ENCODE measurements around the gene CATSPERZ.

CATSPERZ gene

DNA sequence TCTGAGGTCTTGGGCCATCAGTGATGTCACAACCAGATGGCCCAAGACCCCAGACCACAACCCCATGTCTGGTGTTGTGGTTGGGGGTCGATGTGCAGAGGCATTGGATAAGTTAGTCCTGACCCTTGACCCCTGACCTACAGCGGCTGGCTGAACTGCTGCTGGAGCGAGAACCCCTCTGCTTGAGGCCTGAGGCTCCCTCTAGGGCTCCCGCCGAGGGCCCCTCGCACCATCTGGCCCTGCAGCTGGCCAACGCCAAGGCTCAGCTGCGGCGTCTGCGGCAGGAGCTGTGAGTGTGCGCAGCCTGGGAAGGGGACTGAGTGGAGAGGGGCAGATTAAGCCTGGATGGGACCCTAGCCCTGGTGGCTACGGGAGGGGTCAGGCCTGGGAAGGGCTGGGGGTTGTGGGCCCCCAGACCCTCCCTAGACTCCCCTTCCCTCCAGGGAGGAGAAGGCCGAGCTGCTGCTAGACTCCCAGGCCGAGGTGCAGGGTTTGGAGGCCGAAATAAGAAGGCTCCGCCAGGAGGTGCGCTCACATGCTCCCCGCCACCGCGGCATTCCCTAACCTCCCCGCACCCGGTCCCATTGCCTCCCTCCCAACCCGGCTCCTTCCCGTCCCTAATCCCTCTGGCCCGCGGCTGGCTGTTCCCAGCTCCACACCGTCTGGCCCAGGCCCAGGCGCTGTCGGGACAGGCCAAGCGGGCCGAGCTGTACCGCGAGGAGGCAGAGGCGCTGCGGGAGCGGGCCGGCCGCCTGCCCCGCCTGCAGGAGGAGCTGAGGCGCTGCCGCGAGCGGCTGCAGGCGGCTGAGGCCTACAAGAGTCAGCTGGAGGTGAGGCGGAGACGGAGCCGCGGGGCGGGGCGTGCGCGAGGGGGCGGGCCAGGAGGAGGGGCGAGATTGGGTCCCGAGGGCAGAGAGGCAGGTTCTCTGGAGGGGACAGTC lies 42.0 kb downstream of the CATSPERZ start:
- DNase-seq (ENCODE audit: low read depth in 3 of 3): peak; percentile 79 to 90 (median 90)

DNA sequence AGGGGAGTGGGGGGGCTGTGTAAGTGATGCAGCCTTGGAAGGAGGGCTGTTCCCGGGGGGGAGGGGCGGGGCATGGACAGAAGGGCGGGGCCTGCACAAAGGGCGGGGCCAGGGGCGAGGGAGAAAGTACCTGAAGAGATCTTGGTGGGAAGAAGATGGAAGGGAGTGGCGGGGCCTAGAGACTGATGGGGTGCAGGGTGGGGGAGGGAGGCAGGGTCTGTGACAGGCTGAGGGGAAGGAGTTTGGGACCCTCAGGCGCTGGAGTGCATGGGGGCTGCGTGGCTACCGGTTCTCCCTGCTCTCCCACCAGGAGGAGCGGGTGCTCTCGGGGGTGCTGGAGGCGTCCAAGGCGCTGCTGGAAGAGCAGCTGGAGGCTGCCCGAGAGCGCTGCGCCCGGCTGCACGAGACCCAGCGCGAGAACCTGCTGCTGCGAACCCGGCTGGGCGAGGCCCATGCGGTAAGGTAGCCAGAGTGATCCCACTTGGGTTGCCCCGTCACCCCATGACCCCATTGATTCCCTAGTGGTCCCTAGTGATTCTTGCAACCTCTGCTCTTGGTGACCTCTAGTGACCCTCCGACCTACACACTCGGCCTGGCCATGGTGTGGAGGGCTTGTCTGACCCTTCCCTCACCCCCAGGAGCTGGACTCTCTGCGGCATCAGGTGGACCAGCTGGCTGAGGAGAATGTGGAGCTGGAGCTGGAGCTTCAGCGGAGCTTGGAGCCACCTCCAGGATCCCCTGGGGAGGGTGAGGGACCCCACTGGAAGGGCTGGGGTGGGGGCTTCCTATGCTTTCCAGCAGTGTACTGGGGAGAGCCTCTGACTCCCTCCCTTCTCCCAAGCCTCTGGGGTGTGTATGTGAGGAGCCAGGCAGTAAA lies 42.9 kb downstream of the CATSPERZ start:
- no peak for DNase-seq (ENCODE audit: low read depth in 3 of 3)

DNA sequence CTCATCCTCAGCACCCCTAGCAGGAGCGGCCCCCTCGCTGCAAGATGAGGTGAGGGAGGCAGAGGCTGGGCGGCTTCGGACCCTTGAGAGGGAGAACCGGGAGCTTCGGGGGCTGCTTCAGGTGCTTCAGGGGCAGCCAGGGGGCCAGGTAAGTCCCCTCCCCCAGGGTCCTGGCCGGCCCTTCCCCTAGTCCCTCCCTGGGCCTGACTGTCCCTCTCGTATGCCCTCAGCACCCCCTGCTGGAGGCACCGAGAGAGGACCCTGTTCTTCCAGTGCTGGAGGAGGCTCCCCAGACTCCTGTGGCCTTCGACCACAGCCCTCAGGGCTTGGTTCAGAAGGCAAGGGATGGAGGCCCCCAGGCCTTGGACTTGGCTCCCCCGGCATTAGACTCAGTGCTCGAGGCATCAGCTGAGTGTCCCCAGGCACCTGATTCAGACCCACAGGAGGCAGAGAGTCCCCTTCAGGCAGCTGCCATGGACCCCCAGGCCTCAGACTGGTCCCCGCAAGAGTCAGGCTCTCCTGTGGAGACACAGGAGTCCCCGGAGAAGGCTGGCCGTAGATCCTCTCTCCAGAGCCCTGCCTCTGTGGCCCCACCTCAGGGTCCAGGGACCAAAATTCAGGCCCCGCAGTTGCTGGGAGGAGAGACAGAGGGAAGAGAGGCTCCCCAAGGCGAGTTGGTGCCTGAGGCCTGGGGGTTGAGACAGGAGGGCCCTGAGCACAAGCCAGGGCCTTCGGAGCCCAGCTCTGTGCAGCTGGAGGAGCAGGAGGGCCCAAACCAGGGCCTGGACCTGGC lies 43.8 kb downstream of the CATSPERZ start:
- DNase-seq (ENCODE audit: low read depth in 3 of 3): no peak

DNA sequence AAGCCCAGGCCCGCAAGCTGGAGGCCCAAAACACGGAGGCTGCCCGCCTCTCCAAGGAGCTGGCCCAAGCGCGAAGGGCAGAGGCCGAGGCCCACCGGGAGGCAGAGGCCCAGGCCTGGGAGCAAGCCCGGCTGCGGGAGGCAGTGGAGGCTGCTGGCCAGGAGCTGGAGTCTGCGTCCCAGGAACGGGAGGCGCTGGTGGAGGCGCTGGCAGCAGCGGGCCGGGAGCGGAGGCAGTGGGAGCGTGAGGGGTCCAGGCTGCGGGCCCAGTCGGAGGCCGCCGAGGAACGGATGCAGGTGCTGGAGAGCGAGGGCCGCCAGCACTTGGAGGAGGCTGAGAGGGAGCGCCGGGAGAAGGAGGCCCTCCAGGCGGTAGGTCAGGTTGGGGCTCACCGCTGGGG lies 44.6 kb downstream of the CATSPERZ start:
- no peak for DNase-seq (ENCODE audit: low read depth in 3 of 3)

DNA sequence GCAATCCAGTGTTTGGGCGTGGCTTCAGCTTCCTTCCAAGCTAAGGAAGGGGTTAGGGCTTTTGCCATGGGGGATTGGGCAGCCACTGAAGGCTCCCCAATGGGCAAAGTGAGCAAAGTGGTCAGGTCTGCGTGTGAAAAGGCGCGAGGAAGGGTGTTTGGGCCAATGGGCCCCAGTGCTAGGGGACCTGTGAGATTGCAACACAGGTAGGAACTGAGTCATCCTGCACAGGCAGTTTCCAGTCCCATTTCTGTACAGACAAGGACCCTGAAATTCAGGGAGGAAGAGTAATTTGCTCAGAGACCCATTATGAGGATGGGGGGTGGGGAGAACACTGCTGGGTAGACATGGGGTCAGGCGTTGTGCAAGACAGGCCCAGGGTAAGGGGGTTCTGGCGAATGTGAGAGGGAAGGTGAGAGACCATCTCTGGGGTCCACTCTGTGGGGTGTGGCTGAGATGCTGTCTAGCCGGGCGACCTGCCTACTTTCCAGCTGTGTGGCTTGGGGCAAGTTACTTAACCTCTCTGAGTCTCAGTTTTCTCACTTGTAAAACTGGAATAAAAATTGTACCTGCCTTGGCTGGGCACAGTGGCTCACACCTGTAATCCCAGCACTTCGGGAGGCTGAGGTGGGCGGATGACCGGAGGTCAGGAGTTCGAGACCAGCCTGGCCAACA lies 47.2 kb downstream of the CATSPERZ start:
- no peak for DNase-seq (ENCODE audit: low read depth in 3 of 3)

DNA sequence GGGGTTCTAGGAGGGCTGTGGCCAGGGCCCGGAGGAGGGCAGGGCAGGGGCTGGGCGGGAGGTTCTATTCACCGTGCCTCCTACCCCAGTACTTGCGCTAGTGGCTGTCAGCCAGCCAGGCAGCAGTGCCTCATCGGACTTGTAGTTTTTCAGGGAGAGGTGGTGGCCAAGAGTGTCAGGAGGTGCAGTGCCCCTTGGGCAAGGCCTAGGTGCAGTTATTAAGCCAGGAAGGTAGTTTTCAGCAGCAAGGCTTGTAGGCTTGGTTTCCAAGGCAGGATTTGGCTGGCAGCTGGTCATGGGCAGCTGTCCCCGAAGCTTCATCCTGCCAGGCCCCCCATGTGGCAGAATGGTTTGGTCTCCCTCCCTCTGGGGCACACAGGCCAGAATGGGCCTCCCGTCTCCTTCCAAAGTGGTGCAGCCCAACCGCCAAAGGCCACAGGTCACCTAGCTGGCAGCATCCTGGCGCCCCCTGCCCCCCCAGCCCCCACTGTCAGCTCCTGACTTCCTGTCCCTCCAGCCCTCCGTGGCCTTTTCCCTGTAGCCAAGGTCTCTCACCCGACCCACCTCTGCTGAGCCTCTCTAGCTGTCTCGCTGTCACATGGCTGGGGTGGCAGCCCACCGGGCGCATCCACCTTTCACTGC lies 48.3 kb downstream of the CATSPERZ start:
- no peak for DNase-seq (ENCODE audit: low read depth in 3 of 3)

DNA sequence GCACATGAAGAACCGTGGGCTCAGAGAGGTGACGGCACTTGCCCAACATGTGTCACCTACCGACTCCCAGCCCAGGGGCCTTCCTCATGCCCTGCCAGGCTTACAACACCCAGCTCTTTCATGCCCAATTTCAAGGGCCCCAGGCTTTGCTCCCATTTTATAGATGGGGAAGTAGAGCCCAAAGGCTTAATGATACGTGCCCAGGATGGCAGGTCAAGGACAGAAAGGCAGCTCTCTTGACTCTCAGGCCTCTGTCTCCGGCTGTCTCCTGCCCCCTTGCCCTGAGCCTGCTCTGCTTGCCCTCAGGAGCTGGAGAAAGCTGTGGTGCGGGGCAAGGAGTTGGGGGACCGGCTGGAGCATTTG lies 48.8 kb downstream of the CATSPERZ start:
- no peak for DNase-seq (ENCODE audit: low read depth in 3 of 3)

DNA sequence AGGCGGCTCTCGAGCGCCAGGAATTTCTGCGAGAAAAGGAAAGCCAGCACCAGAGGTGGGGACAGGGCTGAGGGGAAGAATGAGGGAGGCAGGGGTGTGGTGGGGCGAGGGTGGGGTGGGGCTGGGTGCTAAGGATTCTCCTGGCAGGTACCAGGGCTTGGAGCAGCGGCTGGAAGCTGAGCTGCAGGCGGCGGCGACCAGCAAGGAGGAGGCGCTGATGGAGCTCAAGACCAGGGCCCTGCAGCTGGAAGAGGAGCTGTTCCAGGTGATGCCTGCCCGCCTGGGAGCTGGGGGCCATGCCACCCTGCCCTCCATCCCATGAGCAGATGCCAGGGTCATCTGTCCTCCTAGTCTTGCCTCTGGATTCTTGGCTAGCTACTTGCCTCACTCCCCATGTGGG lies 49.2 kb downstream of the CATSPERZ start:
- DNase-seq (ENCODE audit: low read depth in 3 of 3): no peak

DNA sequence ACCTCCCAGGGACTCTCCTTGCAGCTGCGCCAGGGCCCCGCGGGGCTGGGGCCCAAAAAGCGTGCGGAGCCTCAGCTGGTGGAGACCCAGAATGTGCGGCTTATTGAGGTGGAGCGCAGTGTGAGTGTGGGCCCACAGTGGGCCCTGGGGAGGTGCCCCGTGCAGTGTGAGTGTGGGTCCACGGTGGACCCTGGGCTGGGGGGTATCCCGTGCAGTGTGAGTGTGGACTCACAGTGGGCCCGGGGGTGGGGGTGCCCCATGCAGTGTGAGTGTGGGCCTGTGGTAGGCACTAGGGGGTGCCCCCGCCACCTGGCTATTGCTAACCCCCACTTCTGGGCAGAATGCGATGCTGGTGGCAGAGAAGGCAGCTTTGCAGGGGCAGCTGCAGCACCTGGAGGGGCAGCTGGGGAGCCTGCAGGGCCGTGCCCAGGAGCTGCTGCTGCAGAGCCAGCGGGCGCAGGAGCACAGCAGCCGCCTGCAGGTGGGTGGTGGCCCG lies 51.0 kb downstream of the CATSPERZ start:
- no peak for DNase-seq (ENCODE audit: low read depth in 3 of 3)

DNA sequence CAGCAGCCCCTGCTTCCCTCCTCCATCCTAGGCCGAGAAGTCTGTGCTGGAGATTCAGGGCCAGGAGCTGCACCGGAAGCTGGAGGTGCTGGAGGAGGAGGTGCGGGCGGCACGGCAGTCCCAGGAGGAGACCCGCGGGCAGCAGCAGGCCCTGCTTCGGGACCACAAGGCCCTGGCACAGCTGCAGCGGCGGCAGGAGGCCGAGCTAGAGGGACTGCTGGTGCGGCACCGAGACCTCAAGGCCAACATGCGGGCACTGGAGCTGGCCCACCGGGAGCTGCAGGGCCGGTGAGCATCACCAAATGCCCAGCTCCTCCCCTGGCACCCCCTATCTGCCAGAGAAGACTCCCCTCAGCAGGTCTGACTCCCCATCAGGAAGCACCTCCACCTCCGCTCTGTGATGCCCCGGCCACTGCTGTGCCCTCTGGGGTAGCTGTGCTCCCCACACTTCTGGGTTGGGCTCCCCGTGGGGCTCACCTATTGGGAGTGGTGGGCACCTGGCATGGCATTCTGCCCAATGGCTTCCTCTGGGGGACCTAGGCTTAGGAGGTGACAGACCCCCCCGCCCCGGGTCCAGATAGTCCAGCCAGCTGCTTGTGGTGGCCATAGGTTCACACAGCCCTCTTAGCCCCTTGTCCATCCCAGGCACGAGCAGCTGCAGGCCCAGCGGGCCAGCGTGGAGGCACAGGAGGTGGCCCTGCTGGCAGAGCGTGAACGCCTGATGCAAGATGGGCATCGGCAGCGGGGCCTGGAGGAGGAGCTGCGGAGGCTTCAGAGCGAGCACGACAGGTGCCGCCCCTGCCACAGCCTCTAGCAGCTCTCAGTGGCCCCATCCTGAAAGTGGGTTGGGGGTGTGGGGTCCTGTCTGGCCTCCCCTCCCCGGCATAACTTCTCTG lies 52.2 kb downstream of the CATSPERZ start:
- no peak for DNase-seq (ENCODE audit: low read depth in 3 of 3)

DNA sequence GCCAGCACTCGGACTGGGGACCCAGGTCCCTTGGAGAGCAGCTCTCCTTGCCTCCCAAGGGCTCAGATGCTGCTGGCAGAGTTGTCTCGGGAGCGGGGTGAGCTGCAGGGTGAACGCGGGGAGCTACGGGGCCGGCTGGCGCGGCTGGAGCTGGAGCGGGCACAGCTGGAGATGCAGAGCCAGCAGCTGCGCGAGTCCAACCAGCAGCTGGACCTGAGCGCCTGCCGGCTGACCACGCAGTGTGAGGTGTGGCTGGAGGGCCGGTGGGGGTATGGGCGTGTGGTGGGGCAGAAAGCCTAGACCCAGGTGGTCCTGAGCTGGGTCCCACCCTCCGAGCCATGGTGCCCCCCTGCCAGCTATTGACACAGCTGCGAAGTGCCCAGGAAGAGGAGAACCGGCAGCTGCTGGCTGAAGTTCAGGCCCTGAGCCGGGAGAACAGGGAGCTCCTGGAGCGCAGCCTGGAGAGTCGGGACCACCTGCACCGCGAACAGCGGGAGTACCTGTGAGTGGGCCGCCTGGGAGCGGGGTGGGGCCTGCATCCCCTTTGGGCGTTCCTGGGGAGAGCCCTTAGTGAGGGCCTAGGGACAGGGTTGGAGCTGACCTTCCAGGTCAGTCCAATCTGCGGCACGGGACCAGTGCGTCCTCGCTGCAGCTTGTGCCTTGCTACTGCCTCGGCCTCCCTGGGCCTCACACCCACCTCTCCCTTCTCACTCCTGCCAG lies 53.0 kb downstream of the CATSPERZ start:
- DNase-seq (ENCODE audit: low read depth in 3 of 3): no peak

DNA sequence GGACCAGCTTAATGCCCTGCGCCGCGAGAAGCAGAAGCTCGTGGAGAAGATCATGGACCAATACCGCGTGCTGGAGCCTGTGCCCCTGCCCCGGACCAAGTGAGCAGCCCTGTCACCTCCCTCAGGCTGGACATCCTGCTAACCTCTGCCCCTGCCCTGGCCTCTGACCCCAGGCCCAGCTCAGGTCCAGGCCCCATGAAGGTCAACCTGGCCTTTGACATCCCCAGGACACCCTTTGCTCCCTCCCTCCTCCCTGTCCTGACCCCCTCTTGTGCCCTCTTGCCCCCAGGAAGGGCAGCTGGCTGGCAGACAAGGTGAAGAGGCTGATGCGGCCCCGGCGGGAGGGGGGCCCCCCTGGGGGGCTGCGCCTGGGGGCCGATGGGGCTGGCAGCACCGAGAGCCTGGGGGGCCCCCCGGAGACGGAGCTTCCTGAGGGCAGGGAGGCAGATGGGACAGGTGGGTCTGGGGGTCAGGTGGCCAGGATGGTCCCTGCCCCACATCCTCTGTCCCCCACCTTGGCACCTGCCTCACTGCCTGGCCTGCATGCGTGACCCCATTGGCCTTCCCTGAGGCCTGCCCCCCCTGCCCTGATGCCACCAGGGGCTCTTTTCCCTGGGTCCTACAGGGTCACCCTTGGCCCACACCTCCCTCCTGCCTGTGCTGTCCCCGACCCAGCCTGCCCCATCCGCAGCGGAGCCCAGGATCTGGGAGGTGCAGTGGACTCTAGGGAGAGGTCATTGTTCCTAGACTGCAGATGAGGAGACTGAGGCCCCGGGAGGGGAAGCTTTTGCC lies 53.8 kb downstream of the CATSPERZ start:
- DNase-seq (ENCODE audit: low read depth in 3 of 3): no peak
